Measurements from ENCODE around the gene EXOG. TPM values are rescaled to one million over a fixed set of nuclear protein-coding genes. Genes with fewer than 3 reads are reported as not detected.

The EXOG gene
- total RNA-seq, 4 donors from 2014 or later: 3.3 to 10.3 (median 5.3) TPM

GRCh38 chr3:38515367-38515766 lies 19.2 kb downstream of the EXOG start:
- Histone ChIP-seq H3K27ac (no peak overlapping the region), H3K27me3 (no peaks in the 10 kb centered on the region), H3K36me3 (peaks cover 0 to 33% (median 0%) of the 10 kb centered on the region in 3 donors), H3K9me3 (no peaks in the 10 kb centered on the region), H3K4me1 (no peaks in the 10 kb centered on the region), H3K4me3 (no peak overlapping the region)
- WGBS, 2 donors: 89 to 93% methylated on average over 5 of the region's 7 CpGs
- no peak for DNase-seq
- no peak for TF ChIP-seq POLR2A (IDR thresholded peaks at IDR 0.05)
- no peak for TF ChIP-seq CTCF (IDR thresholded peaks at IDR 0.05)
- intact Hi-C loops (cut with DNase I): no loop called here

GRCh38 chr3:38516669-38517068 lies 20.5 kb downstream of the EXOG start:
- Histone ChIP-seq H3K9me3 (no peaks in the 10 kb centered on the region), H3K27me3 (no peaks in the 10 kb centered on the region), H3K36me3 (peaks cover 0 to 33% (median 0%) of the 10 kb centered on the region in 3 donors), H3K4me3 (no peak overlapping the region), H3K27ac (no peak overlapping the region), H3K4me1 (no peaks in the 10 kb centered on the region)
- intact Hi-C loops (cut with DNase I): no loop called here
- DNase-seq: no peak
- no peak for TF ChIP-seq POLR2A (IDR thresholded peaks at IDR 0.05)
- TF ChIP-seq CTCF (IDR thresholded peaks at IDR 0.05): no peak
- 40 to 50% methylated on average over 1 of the region's 1 CpG for WGBS, 2 donors

- Histone ChIP-seq H3K27me3 (no peaks in the 10 kb centered on the region), H3K27ac (no peak overlapping the region), H3K4me1 (no peaks in the 10 kb centered on the region), H3K36me3 (peaks cover 0 to 29% (median 0%) of the 10 kb centered on the region in 3 donors), H3K4me3 (no peak overlapping the region), H3K9me3 (no peaks in the 10 kb centered on the region)
- intact Hi-C loops (cut with DNase I): no loop called here
- WGBS, 2 donors: 33 to 48% methylated on average over 1 of the region's 1 CpG
- DNase-seq: no peak
- TF ChIP-seq POLR2A (IDR thresholded peaks at IDR 0.05) (no peak), CTCF (IDR thresholded peaks at IDR 0.05) (no peak)
These were observed 22.9 kb downstream of the EXOG start for GRCh38 chr3:38519000-38519399.

- Histone ChIP-seq H3K9me3 (no peaks in the 10 kb centered on the region), H3K27ac (no peak overlapping the region), H3K4me1 (no peaks in the 10 kb centered on the region), H3K27me3 (no peaks in the 10 kb centered on the region), H3K4me3 (no peak overlapping the region), H3K36me3 (peaks cover 0 to 29% (median 0%) of the 10 kb centered on the region in 3 donors)
- 57 to 59% methylated on average over 5 of the region's 5 CpGs for WGBS, 2 donors
- DNase-seq: no peak
- TF ChIP-seq CTCF (IDR thresholded peaks at IDR 0.05) (no peak), POLR2A (IDR thresholded peaks at IDR 0.05) (no peak)
- intact Hi-C loops (cut with DNase I): loop anchor here (5.0 kb wide), 1 partner anchor 133 kb away; no protein-coding TSS in a partner anchor
These were observed 23.5 kb downstream of the EXOG start for GRCh38 chr3:38519651-38520050.

GRCh38 chr3:38521391-38521987 lies 25.3 kb downstream of the EXOG start:
- Histone ChIP-seq H3K9me3 (no peaks in the 10 kb centered on the region), H3K4me3 (no peak overlapping the region), H3K36me3 (peaks cover 0 to 36% (median 0%) of the 10 kb centered on the region in 3 donors), H3K27me3 (no peaks in the 10 kb centered on the region), H3K27ac (no peak overlapping the region), H3K4me1 (no peaks in the 10 kb centered on the region)
- TF ChIP-seq CTCF (IDR thresholded peaks at IDR 0.05): peak; percentile 73 to 94 (median 83)
- no peak for TF ChIP-seq POLR2A (IDR thresholded peaks at IDR 0.05)
- WGBS, 2 donors: 3 to 6% methylated on average over 5 of the region's 5 CpGs
- DNase-seq: no peak
- intact Hi-C loops (cut with DNase I): loop anchor here (5.0 kb wide), 1 partner anchor 131 kb away; no protein-coding TSS in a partner anchor
